ENCODE results near the gene PLCXD1.
A peak's percentile ranks its signal among the peaks of the same experiment; 100 is the strongest.

PLCXD1 gene

GRCh38 chrX:352582-353314 is 71.6 kb downstream of the PLCXD1 start:
- no peaks in the 10 kb centered on the region for H3K27me3 ChIP-seq (ENCODE audit: insufficient read depth, poor library complexity, severe bottlenecking)
- no peaks in the 10 kb centered on the region for H3K9me3 ChIP-seq (ENCODE audit: severe bottlenecking)
- ATAC-seq (ENCODE audit: low read depth) (no peak), DNase-seq (ENCODE audit: low spot score) (peak; percentile 69)
- TF ChIP-seq CTCF (IDR thresholded peaks at IDR 0.05; ENCODE audit: poor library complexity, severe bottlenecking) = no peak
- no peak overlapping the region for H3K27ac ChIP-seq (ENCODE audit: poor library complexity, severe bottlenecking)
- H3K4me1 ChIP-seq (ENCODE audit: insufficient read depth, poor library complexity, severe bottlenecking) = peaks cover 16% of the 10 kb centered on the region
- peaks cover 21% of the 10 kb centered on the region for H3K36me3 ChIP-seq (ENCODE audit: low read depth)
- H3K4me3 ChIP-seq (ENCODE audit: severe bottlenecking) = no peak overlapping the region

Data from RWPE2 (cell line).